HepG2 (cell line): ENCODE data around the gene MAPK11. TPM values are rescaled to one million over a fixed set of nuclear protein-coding genes. Genes with fewer than 3 reads are reported as not detected.

Experiments
- AKAP8 ChIP-seq: sonication (generic); formaldehyde crosslinking; IDR thresholded peaks from 2 replicates; pipeline ENCODE4 v1.5.1; 2020; ENCODE audit warnings: mild to moderate bottlenecking, missing genetic modification reagents
- ATF4 ChIP-seq, 2 experiments: fragments of 450-650 bp in 1 of 2; sonication (generic) in 1 of 2; formaldehyde crosslinking; IDR thresholded peaks; 2 replicates each; pipeline versions ENCODE4 v1.5.0 to v1.8.0; 2020 to 2022; ENCODE audit warnings: mild to moderate bottlenecking in 1 of 2, missing genetic modification reagents in 1 of 2
- CSRNP1 ChIP-seq: sonication (generic); formaldehyde crosslinking; IDR thresholded peaks from 2 replicates; pipeline ENCODE4 v1.8.1; 2023; ENCODE audit warnings: mild to moderate bottlenecking, missing genetic modification reagents
- FOXP4 ChIP-seq: sonication (generic); formaldehyde crosslinking; IDR thresholded peaks from 2 replicates; pipeline ENCODE4 v1.4.0; 2020; ENCODE audit warnings: missing genetic modification reagents
- HDAC1 ChIP-seq: sonication (generic); formaldehyde crosslinking; IDR thresholded peaks from 2 replicates; pipeline ENCODE4 v1.5.1; 2020; ENCODE audit warnings: mild to moderate bottlenecking, missing genetic modification reagents
- THAP8 ChIP-seq: sonication (generic); formaldehyde crosslinking; IDR thresholded peaks from 2 replicates; pipeline ENCODE4 v1.5.1; 2020; ENCODE audit warnings: missing genetic modification reagents, mild to moderate bottlenecking, borderline replicate concordance
- ZBTB43 ChIP-seq: sonication (generic); formaldehyde crosslinking; conservative IDR thresholded peaks from 2 replicates; pipeline ENCODE4 v1.4.0; 2020; ENCODE audit warnings: missing genetic modification reagents
- ZBTB7A ChIP-seq: sonication (generic); formaldehyde crosslinking; IDR thresholded peaks from 2 replicates; pipeline ENCODE4 v1.8.0; 2022; ENCODE audit warnings: mild to moderate bottlenecking, missing genetic modification reagents
- ZEB1 ChIP-seq: IDR thresholded peaks from 2 replicates; pipeline ENCODE4 v1.6.1; 2012; ENCODE audit warnings: mild to moderate bottlenecking, low read depth, inconsistent platforms; ENCODE audit not compliant: insufficient replicate concordance
- ZNF10 ChIP-seq: sonication (generic); formaldehyde crosslinking; IDR thresholded peaks from 2 replicates; pipeline ENCODE4 v1.4.0; 2020; ENCODE audit warnings: mild to moderate bottlenecking, low read depth, missing genetic modification reagents, borderline replicate concordance
- ZNF383 ChIP-seq: sonication (generic); formaldehyde crosslinking; IDR thresholded peaks from 2 replicates; pipeline ENCODE4 v1.4.0; 2020; ENCODE audit warnings: missing genetic modification reagents, mild to moderate bottlenecking, borderline replicate concordance
- ZNF780A ChIP-seq: sonication (generic); formaldehyde crosslinking; IDR thresholded peaks from 2 replicates; pipeline ENCODE4 v1.8.0; 2022; ENCODE audit warnings: mild to moderate bottlenecking, missing genetic modification reagents, moderate library complexity
- ZSCAN22 ChIP-seq: sonication (generic); formaldehyde crosslinking; IDR thresholded peaks from 2 replicates; pipeline ENCODE4 v1.4.0; 2020; ENCODE audit warnings: mild to moderate bottlenecking, missing genetic modification reagents
- polyA plus RNA-seq, 8 experiments: library from polyadenylated mRNA; depleted of rRNA in 3 of 8; stranded (reverse) in 7 of 8; unstranded in 1 of 8; fragments of >200 nt; fragmentation: Illumina TruSeq in 4 of 8; extraction: Trizol in 4 of 8; gene quantifications; 2 replicates each; pipeline versions ENCODE4 v1.2.1 to v1.2.3, GENCODE V29; 2011 to 2016; ENCODE audit warnings: low read depth in 4 of 8, missing spikeins in 1 of 8, mixed read lengths in 1 of 8; ENCODE audit not compliant: insufficient read depth in 1 of 8
- total RNA-seq, 5 experiments: library from RNA; depleted of rRNA; stranded (reverse); fragments of >200 nt; fragmentation: Illumina TruSeq; extraction: Trizol; gene quantifications; 2 replicates each; pipeline ENCODE4 v1.2.3, GENCODE V29; 2016; ENCODE audit warnings: low read depth in 1 of 5
- TF ChIP-seq, protein P1 (sequence below): sonication (generic); formaldehyde crosslinking; IDR thresholded peaks from 2 replicates; pipeline ENCODE4 v1.4.0; 2020; ENCODE audit warnings: missing genetic modification reagents, borderline replicate concordance
- TF ChIP-seq, protein P2 (sequence below): sonication (generic); formaldehyde crosslinking; conservative IDR thresholded peaks from 2 replicates; pipeline ENCODE4 v1.4.0; 2020; ENCODE audit warnings: missing genetic modification reagents

Gene MAPK11
- total and polyA plus RNA-seq, 2 of the 13 experiments (the other 11 are each of a cell fraction or from before 2014, with no cell fraction given), result 0.15 to 0.17 TPM

- TF ChIP-seq, protein P1, sequence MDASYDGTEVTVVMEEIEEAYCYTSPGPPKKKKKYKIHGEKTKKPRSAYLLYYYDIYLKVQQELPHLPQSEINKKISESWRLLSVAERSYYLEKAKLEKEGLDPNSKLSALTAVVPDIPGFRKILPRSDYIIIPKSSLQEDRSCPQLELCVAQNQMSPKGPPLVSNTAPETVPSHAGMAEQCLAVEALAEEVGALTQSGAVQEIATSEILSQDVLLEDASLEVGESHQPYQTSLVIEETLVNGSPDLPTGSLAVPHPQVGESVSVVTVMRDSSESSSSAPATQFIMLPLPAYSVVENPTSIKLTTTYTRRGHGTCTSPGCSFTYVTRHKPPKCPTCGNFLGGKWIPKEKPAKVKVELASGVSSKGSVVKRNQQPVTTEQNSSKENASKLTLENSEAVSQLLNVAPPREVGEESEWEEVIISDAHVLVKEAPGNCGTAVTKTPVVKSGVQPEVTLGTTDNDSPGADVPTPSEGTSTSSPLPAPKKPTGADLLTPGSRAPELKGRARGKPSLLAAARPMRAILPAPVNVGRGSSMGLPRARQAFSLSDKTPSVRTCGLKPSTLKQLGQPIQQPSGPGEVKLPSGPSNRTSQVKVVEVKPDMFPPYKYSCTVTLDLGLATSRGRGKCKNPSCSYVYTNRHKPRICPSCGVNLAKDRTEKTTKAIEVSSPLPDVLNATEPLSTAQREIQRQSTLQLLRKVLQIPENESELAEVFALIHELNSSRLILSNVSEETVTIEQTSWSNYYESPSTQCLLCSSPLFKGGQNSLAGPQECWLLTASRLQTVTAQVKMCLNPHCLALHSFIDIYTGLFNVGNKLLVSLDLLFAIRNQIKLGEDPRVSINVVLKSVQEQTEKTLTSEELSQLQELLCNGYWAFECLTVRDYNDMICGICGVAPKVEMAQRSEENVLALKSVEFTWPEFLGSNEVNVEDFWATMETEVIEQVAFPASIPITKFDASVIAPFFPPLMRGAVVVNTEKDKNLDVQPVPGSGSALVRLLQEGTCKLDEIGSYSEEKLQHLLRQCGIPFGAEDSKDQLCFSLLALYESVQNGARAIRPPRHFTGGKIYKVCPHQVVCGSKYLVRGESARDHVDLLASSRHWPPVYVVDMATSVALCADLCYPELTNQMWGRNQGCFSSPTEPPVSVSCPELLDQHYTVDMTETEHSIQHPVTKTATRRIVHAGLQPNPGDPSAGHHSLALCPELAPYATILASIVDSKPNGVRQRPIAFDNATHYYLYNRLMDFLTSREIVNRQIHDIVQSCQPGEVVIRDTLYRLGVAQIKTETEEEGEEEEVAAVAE (CRISPR knock-in tag), result no peak
- TF ChIP-seq ZBTB43, result no peak
- TF ChIP-seq ZBTB7A (CRISPR knock-in tag), result 0 out of 2 replicates have a peak, but pooled peaks have one; percentile 26
- no peak for TF ChIP-seq ZNF780A (CRISPR knock-in tag)
- no peak for TF ChIP-seq ZNF383
- TF ChIP-seq ZSCAN22 (CRISPR knock-in tag), result no peak
- TF ChIP-seq ZEB1, result no peak
- TF ChIP-seq, protein P2, sequence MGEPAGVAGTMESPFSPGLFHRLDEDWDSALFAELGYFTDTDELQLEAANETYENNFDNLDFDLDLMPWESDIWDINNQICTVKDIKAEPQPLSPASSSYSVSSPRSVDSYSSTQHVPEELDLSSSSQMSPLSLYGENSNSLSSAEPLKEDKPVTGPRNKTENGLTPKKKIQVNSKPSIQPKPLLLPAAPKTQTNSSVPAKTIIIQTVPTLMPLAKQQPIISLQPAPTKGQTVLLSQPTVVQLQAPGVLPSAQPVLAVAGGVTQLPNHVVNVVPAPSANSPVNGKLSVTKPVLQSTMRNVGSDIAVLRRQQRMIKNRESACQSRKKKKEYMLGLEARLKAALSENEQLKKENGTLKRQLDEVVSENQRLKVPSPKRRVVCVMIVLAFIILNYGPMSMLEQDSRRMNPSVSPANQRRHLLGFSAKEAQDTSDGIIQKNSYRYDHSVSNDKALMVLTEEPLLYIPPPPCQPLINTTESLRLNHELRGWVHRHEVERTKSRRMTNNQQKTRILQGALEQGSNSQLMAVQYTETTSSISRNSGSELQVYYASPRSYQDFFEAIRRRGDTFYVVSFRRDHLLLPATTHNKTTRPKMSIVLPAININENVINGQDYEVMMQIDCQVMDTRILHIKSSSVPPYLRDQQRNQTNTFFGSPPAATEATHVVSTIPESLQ (CRISPR knock-in tag), result no peak
- TF ChIP-seq ATF4 (CRISPR knock-in tag; IDR thresholded peaks at IDR 0.05), result no peak
- no peak for TF ChIP-seq THAP8 (CRISPR knock-in tag)
- TF ChIP-seq FOXP4 (CRISPR knock-in tag), result no peak
- TF ChIP-seq AKAP8, result no peak; the same call in 1 of the 2 replicates
- TF ChIP-seq HDAC1 (CRISPR knock-in tag), result peak; percentile 57; the same call in 1 of the 2 replicates
- no peak for TF ChIP-seq CSRNP1 (CRISPR knock-in tag)
- TF ChIP-seq ZNF10 (CRISPR knock-in tag), result no peak
Measured at GRCh38 chr22:50310949-50311444, 40.8 kb upstream of the MAPK11 start (continued).
